ENCODE measurements around the gene ADGRE2.
"Not testable (repeated sequence)": the region's sequence is repeated elsewhere in the genome, so short reads cannot be mapped to it uniquely, and the experiment has no call there.

- not testable (repeated sequence) for TF ChIP-seq CTCF (IDR thresholded peaks at IDR 0.05; ENCODE audit: extremely low read depth in 1 of 2, insufficient read depth in 1 of 2, low read depth in 1 of 2, low read length in 2 of 2); EZH2 (IDR thresholded peaks at IDR 0.05; ENCODE audit: borderline replicate concordance, low read depth, low read length, severe bottlenecking); MAX (IDR thresholded peaks at IDR 0.05; ENCODE audit: insufficient read depth, insufficient read length); POLR2A (IDR thresholded peaks at IDR 0.05; ENCODE audit: low read depth, low read length); JUN (IDR thresholded peaks at IDR 0.05; ENCODE audit: borderline replicate concordance, insufficient read depth, insufficient read length, low read depth); POLR2AphosphoS5 (IDR thresholded peaks at IDR 0.05; ENCODE audit: insufficient read depth, low read depth, low read length); FOS (IDR thresholded peaks at IDR 0.05; ENCODE audit: borderline replicate concordance, insufficient read depth, low read length); MYC (IDR thresholded peaks at IDR 0.05; ENCODE audit: low read depth, low read length)
These were observed 715 bp downstream of the ADGRE2 start for GRCh38 chr19:14777645-14778044.

Measured in endothelial cell of umbilical vein (primary cell).